Measurements from ENCODE around the gene ARL3.
"Not testable (repeated sequence)": the region's sequence is repeated elsewhere in the genome, so short reads cannot be mapped to it uniquely, and the experiment has no call there.

ARL3 gene

DNA sequence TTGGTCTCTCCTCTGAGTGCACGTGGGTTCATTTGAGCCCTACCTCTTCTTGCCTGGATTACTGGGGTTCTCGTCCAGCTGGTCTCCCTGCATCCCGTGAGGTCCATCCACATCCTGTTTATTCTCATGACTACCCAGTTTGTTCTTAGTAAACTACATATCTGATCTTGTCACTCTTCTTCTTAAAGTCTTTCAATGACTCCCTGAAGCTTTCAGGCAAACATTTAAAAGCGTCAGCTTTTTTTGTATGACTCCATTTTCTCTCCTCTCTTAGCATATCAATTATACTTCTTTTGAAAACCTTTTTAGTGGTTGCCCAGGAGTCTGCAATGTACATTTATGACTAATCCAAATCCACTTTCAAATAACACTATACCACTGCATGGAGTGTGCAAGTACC is 7.8 kb upstream of the ARL3 start:
- H3K27ac ChIP-seq = no peak overlapping the region
- H3K27me3 ChIP-seq (replicated peaks) = no peaks in the 10 kb centered on the region
- no peak for DNase-seq
- H3K36me3 ChIP-seq (replicated peaks) = no peaks in the 10 kb centered on the region
- in situ Hi-C loops (cut with HindIII; ENCODE audit: low pct_ligation_motif_present, low sequenced_read_pairs) = no loop called here
- no peak overlapping the region for H3K4me3 ChIP-seq (ENCODE audit: low read depth, low read length)
- TF ChIP-seq, protein P1, sequence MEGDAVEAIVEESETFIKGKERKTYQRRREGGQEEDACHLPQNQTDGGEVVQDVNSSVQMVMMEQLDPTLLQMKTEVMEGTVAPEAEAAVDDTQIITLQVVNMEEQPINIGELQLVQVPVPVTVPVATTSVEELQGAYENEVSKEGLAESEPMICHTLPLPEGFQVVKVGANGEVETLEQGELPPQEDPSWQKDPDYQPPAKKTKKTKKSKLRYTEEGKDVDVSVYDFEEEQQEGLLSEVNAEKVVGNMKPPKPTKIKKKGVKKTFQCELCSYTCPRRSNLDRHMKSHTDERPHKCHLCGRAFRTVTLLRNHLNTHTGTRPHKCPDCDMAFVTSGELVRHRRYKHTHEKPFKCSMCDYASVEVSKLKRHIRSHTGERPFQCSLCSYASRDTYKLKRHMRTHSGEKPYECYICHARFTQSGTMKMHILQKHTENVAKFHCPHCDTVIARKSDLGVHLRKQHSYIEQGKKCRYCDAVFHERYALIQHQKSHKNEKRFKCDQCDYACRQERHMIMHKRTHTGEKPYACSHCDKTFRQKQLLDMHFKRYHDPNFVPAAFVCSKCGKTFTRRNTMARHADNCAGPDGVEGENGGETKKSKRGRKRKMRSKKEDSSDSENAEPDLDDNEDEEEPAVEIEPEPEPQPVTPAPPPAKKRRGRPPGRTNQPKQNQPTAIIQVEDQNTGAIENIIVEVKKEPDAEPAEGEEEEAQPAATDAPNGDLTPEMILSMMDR (IDR thresholded peaks at IDR 0.05; ENCODE audit: low read depth, low read length, missing control alignments) = no peak

DNA sequence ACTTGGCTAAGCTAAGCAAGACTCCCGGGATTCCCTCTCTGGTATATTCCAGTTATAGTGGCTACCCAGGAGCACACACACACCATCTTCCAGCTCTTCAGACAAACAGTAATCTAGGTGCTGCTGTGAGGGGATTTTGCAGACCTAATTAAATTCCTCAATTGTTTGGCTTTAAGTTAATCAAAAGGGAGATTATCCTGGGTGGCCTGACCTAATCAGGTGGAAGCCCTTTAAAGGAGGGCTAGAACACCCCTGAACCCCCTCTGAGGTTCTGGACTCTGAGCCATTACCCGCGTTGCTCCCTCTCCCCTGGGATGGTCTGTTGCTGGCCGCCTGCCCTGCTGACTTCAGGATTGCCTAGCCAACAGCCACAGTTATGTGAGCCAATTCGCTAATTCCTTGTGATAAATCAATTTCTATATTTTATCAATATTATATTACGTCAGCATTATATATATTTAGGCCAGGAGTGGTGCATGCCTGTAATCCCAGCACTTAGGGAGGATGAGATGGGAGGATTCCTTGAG is 6.6 kb upstream of the ARL3 start:
- Histone ChIP-seq H3K36me3 (replicated peaks) (no peaks in the 10 kb centered on the region), H3K27ac (no peak overlapping the region), H3K4me3 (ENCODE audit: low read depth, low read length) (no peak overlapping the region), H3K27me3 (replicated peaks) (no peaks in the 10 kb centered on the region)
- DNase-seq = no peak
- TF ChIP-seq, protein P1 (IDR thresholded peaks at IDR 0.05; ENCODE audit: low read depth, low read length, missing control alignments) = no peak
- in situ Hi-C loops (cut with HindIII; ENCODE audit: low pct_ligation_motif_present, low sequenced_read_pairs) = no loop called here

DNA sequence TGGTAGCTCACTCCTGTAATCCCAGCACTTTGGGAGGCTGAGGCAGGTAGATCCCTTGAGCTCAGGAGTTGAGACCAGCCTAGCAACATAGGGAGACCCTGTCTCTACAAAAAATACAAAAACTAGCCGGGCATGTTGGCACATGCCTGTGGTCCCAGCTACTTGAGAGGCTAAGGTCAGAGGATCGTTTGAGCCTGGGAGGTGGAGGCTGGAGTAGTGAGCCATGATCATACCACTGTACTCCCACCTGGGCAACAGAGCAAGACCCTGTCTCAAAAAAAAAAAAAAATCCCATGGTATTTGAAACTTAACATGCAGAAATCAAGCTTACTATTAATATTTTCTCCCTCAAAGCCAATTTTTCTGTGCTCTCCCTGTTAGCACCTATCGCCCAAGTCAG is 6.1 kb upstream of the ARL3 start:
- TF ChIP-seq, protein P1 (IDR thresholded peaks at IDR 0.05; ENCODE audit: low read depth, low read length, missing control alignments) = no peak
- in situ Hi-C loops (cut with HindIII; ENCODE audit: low pct_ligation_motif_present, low sequenced_read_pairs) = no loop called here

DNA sequence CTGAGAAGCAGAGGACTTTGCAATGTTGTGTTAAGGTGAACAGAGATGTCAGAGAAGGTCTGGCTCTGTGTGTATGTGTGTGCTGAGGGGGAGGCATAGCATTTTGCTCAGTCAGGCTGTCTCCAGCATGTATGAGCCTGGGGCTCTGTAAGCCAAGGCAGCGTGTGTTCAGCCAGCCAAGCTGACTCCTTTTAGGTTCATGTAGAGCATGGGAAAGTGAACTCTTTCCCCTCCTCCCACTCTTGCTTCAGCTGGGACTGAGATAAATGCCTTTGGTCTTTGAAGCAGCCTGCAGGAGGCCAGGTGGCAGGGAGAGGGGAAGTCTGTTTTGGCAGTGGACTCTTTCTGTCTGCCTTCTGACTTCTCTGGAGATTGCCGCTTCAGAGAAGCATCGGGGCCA is 4.0 kb upstream of the ARL3 start:
- Histone ChIP-seq H3K36me3 (replicated peaks) (no peaks in the 10 kb centered on the region), H3K27ac (no peak overlapping the region), H3K27me3 (replicated peaks) (no peaks in the 10 kb centered on the region), H3K4me3 (ENCODE audit: low read depth, low read length) (no peak overlapping the region)
- peak; percentile 58 for DNase-seq
- TF ChIP-seq, protein P1 (IDR thresholded peaks at IDR 0.05; ENCODE audit: low read depth, low read length, missing control alignments) = no peak
- in situ Hi-C loops (cut with HindIII; ENCODE audit: low pct_ligation_motif_present, low sequenced_read_pairs) = no loop called here

More for the DNA sequence above, 6.1 kb upstream of the ARL3 start:
- Histone ChIP-seq H3K36me3 (replicated peaks) (no peaks in the 10 kb centered on the region), H3K27ac (no peak overlapping the region), H3K27me3 (replicated peaks) (no peaks in the 10 kb centered on the region), H3K4me3 (ENCODE audit: low read depth, low read length) (no peak overlapping the region)
- no peak for DNase-seq

DNA sequence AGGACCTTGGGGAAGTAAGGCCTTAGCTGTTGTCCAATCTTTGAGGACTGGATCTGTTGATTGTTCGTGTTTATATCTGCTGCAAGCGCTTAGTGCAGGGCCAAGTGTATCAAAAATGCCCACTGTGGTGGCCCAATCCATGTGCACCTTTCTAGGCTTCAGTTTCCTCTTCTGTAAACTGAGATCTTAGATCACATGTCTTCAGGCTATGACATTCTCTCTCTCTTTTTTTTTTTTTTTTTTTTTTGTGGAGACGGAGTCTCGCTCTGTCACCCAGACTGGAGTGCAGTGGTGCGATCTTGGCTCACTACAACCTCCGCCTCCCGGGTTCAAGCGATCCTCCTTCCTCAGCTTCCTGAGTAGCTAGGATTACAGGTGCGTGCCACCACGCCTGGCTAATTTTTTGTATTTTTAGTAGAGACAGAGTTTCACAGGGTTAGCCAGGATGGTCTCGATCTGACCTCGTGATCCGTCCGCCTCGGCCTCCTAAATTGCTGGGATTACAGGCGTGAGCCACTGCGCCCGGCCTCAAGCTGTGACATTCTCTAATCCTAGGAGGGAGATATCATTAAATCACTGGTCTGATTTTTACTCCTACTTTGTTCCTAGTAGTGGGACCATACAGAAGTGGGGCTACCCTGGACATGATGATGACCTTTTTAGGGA is 2.8 kb upstream of the ARL3 start:
- DNase-seq; in situ Hi-C loops (cut with HindIII; ENCODE audit: low pct_ligation_motif_present, low sequenced_read_pairs): not testable (repeated sequence)

DNA sequence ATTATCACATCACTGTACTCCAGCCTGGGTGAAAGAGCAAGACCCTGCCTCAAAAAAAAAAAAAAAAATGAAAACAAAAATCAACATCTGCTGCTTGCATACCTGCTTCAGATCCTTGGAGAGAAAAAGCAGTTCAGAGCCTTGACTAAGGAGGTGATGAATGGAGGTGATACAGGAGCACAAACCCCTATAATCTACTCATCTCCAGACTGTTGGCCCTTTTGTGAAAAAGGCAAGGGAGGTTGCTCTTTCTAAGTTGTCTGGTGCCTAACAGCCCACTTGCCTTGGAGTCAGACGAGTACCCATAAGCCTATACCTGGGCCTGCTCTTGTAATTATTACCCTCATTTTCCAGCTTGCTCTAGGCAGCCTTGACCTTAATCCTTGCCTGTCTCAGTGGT is 1.7 kb upstream of the ARL3 start:
- TF ChIP-seq, protein P1 (IDR thresholded peaks at IDR 0.05; ENCODE audit: low read depth, low read length, missing control alignments) = no peak
- no peak for DNase-seq
- in situ Hi-C loops (cut with HindIII; ENCODE audit: low pct_ligation_motif_present, low sequenced_read_pairs) = no loop called here
- Histone ChIP-seq H3K27me3 (replicated peaks) (no peaks in the 10 kb centered on the region), H3K36me3 (replicated peaks) (no peaks in the 10 kb centered on the region), H3K27ac (no peak overlapping the region), H3K4me3 (ENCODE audit: low read depth, low read length) (no peak overlapping the region)

More for the DNA sequence above, 2.8 kb upstream of the ARL3 start:
- H3K4me3 ChIP-seq (ENCODE audit: low read depth, low read length); H3K36me3 ChIP-seq (replicated peaks); H3K27me3 ChIP-seq (replicated peaks); H3K27ac ChIP-seq: not testable (repeated sequence)
